DMS 273 (cell line): ENCODE measurements around the gene KNG1.
"Not testable (repeated sequence)": the region's sequence is repeated elsewhere in the genome, so short reads cannot be mapped to it uniquely, and the experiment has no call there.

Experiments used
- DNase-seq: peaks from one replicate; lab custom pipeline; 2025; ENCODE audit not compliant: unreplicated experiment; lab: John Stamatoyannopoulos, UW

Gene KNG1

DNA sequence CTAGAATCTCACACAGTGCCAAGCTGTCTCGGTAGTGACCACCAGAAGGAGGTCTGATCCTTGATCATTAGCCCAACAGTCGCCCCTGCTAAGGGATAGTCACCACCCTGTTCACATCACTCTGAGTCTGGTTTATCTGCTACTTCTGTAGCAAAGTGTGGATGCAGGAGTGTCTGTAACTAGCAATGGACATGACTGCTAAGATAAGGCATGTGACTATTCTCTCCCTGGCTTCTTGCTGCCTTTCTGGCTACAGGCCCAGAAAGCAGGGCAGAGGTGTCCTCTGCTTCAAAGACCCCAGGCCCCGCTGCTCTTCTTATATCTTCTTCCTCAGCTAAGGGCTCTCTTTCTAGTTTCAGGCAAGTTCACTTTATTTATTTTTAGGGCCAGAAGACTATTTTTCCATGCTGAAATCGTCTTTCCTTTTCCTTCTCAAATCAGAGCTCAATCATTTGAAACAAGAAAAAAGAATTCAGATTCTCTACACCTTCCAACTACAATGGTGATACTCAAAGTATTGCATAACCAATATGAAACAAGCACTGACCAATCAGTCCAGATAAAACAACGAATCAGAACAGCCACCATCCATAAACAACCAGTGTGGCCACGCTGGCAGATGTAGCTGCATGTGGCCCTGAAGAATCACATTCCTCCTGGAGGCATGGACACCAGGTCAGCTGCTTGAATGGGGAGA lies 8.0 kb upstream of the KNG1 start:
- no peak for DNase-seq

DNA sequence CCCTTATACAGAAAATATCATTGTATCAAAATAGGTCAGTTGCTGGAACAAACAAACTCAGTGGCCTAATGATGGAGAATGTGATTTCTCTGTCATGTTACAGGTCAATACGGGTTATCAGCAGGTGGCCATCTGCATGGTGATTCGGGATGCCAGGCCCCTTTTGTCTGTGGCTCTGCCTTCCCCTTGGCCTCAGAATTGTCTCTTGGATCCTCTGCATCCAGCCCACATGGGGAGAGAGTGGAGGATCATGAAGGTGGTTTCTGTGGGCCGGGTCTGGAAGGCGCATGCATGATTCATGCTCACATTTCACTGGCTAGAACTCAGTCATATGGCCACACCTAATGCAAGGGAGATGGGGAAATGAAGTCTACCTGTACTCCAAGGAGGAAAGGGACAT lies 6.5 kb upstream of the KNG1 start:
- not testable (repeated sequence) for DNase-seq

DNA sequence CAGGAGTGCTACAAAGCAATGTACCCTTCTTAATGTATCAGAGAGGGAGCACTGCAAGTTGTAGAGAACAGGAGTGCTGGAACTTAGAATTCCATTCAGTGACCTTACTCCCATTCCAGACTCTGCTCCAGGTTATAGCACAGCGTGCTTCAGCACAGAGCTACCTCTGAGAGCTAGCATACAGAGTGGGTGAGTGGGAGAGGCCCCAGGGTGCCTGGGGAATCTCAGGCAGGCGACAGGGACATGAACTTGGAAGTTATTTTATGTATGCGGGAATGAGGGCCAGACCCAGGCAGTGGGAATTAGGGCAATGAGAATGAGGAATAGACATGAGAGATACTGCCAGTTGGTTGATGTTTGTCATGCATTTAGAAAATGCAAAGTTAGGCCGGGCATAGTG lies 3.7 kb upstream of the KNG1 start:
- no peak for DNase-seq

DNA sequence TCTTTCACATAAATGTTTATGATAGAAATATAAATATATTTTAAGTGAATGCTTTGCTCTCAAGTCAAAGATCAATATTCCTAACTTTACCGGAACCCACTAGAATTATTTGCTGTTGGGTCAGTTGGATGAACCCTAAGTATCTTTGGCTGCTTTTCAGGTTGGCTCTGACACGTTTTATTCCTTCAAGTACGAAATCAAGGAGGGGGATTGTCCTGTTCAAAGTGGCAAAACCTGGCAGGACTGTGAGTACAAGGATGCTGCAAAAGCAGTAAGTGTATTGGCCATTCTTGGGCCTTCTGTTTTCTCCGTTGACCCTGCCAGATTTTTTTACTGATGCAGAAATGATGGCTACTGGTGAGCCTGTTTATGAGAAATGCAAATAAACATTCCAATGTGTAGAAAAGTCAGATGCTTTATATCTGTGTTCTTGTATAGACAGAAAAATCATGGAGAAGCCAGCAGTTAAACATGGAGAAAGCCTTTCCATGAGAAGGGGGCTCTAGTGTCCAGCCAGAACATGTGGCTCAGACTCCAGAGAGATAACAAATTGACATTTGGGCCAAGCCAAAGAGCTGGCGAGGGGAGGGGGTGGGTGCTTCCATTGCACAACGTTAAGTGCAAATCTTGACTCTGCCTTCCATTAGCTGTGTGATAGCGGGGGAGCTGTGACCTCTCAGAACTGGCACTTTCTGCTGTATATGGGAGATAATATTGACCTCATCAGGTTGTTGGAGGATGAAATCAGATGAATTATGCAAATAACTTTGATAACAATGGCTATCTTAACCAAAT lies 3.0 kb downstream of the KNG1 start:
- no peak for DNase-seq

DNA sequence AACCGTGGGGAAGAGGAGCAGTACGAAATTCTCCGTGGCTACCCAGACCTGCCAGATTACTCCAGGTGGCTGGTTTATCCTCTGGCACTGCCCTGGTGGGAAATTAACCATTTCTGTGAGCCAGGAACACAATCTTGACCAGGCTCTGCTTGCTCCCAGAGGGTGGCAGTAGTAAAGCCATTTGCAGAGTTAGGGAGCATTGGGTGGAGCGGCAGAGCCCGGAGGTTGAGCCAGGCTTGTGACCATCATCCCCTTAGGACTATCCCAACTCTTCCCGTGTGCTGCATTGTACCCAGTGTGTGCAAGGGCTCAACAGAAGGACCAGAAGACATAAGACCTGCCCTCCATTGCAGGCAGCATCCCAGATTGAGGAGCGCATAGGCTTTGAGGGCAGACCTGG lies 5.3 kb downstream of the KNG1 start:
- peak; percentile 31 for DNase-seq

DNA sequence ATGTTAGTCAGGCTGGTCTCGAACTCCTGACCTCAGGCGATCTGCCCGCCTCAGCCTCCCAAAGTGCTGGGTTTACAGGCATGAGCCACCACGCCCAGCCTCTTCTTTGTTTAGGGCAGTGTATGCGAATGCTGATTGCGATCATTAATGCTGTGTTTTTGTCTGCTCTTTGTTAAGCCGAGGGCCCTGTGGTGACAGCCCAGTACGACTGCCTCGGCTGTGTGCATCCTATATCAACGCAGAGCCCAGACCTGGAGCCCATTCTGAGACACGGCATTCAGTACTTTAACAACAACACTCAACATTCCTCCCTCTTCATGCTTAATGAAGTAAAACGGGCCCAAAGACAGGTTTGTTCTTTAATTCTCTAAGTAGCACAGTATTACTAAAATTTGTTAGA lies 7.8 kb downstream of the KNG1 start:
- no peak for DNase-seq

DNA sequence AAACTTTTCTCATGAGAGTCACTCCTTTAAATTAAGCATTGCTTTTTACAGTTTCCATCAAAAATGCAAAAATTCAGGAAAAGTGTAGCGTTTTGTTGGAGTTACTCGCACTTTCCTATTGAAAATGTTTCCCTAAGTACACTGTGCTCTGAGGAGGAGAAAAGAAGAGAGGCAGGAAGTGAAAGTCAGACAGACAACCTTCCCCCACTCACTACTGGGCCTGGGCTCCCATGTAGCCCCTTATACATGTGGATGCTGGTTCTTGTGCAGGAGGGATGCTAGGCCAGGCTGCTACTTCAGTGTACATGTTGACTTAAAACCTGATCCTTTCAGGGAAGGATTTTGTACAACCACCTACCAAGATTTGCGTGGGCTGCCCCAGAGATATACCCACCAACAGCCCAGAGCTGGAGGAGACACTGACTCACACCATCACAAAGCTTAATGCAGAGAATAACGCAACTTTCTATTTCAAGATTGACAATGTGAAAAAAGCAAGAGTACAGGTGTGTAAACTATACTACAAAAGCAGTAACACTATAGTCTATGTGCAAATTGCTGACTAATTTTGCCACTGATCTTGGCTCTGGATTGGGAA lies 15.1 kb downstream of the KNG1 start:
- no peak for DNase-seq

DNA sequence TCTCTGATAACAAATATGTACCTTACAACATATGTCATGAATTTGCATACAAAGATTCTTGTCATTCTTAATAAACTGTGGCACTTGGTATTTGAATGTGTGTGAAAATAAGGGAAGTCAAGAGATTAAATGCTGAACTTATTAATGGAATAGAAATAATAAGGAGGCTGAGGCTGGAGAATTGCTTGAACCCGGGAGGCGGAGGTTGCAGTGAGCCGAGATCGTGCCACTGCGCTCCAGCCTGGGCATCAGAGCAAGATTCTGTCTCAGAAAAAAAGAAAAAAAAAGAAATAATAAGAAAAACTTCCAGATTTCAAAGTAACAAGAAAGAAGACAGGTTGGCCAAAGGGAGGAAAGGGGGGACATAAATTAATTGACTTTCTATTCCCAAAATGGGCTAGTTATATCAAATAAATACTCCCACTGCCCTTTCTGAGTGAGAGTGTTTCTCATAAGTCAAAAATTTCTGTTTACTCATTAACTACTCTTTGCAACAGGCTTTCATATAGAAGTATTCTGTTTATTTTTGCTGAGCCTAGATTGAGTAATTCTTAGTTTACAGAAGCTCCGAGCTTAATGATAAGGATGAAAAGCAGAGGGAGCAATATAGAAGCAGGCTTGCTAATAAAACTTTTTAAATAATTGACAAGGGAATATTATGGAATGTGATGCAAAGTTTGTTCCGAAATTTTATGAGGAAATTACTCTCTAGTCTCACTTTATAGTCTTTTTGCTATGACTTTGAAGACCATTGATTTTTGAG lies 25.6 kb downstream of the KNG1 start:
- no peak for DNase-seq

DNA sequence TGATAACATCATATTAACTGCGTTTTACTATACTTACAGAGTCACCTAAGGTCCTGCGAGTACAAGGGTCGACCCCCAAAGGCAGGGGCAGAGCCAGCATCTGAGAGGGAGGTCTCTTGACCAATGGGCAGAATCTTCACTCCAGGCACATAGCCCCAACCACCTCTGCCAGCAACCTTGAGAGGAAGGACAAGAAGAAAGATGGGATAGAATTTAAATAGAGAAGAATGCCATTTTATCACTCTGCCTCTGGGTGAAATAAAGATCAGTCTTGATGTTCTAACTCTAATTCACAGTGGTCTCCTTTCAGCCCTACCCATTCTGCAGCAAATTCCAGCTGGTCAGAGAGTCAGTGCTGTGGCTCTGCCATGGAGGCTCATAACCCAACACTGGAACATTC lies 26.5 kb downstream of the KNG1 start:
- no peak for DNase-seq

DNA sequence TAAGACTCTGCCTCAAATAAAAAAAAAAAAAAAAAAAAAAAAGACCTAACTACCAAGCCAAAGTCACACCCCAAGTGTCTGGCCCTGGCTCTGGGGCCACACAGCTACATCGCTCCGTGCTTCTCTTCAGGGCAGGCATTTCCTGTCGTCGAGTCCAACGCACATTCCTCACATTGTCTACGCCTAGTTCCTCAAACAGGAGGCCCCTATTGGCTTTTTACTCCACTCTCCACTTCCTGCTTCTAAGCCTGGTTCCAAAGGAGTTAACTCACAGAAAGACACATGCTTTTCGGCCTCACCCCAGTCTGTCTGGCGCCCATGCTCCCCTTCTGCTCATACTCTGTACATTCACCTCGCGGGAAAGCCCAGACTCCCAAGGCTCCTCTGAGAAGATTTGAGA lies 28.8 kb downstream of the KNG1 start:
- DNase-seq, result no peak

DNA sequence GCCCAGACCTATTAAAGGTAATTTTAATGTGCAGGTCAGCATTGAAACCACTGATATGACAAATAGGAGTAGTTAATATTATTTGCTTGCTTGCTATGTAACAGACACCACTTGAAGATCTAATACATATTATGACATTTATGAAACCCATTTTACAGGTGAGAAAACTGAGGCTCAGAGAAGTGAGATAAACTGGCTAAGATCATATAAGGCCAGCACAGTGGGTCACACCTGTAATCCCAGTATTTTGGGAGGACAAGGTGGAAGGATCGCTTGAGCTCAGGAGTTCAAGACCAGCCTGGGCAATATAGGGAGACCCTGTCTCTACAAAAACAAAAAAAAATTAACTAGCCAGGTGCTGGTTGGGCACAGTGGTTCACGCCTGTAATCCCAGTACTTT lies 33.2 kb downstream of the KNG1 start:
- no peak for DNase-seq

DNA sequence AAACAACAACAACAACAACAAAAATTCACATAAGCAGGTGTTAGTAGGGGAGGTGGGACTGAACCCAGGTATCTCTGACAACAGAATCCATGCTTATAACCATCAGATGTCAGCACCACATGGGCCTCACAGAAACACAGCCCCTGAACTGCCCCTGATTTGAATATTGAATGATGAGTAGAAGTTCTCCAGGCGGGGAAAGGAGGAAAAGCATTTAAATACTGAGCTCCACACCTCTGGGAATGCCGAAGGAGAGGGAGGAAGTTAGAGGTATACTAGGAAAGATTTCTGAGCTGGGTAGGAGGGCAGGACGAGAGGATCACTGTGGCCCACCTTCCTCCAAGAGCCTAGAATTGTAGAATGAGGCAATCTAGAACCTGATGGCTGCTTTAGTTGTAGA lies 34.3 kb downstream of the KNG1 start:
- peak; percentile 17 for DNase-seq

DNA sequence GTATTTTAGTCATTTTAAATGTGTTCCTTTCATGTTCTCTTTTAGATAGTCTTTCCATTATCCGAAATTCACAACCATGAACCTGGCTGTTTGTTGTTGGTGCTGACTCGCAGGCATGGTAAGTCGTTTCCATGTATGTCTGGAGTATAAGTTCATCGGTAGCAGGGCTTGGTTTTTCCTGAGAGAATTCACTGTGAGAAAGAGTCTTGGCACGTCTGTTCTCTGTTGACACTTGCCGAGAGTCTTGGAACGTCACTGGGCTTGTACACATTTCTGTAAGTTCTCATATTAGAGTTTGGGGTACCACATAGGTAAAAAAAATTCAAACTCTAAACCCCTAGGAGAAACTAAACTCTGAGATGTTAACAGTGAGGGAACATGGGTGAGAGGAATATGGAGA lies 36.8 kb downstream of the KNG1 start:
- no peak for DNase-seq

DNA sequence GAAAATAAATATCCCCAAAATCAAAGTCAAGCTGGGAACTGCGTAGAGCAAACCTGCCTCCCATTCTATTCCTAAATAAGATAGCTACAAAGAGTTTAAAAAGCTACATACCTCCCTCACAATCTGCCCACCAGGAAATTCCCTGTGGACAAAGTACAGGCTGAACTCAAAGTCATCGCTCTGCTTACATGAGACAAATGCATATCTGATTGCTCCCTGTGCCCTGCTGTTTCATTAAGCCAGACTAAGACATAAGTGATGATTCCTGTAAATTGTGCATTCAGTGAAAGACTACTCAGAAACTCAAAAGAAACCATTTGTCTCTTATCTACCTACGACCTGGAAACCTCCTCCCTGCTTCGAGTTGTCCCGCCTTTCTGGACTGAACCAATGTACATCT lies 37.7 kb downstream of the KNG1 start:
- no peak for DNase-seq

DNA sequence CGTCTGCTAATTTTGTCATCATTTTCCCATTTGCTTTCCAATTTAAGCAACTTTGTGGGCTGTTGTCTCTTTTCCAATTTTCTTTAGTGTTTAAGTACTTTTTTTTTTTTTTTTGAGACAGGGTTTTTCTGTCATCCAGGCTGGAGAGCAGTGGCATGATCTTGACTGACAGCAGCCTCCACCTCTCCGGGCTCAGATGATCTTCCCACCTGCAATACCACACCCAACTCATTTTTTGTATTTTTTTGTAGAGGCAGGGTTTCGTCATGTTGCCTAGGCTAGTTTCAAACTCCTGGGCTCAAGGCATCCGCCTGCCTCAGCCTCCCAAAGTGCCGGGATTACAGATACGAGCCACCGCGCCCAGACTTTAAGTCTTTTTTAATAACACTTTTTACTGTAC lies 40.1 kb downstream of the KNG1 start:
- no peak for DNase-seq

DNA sequence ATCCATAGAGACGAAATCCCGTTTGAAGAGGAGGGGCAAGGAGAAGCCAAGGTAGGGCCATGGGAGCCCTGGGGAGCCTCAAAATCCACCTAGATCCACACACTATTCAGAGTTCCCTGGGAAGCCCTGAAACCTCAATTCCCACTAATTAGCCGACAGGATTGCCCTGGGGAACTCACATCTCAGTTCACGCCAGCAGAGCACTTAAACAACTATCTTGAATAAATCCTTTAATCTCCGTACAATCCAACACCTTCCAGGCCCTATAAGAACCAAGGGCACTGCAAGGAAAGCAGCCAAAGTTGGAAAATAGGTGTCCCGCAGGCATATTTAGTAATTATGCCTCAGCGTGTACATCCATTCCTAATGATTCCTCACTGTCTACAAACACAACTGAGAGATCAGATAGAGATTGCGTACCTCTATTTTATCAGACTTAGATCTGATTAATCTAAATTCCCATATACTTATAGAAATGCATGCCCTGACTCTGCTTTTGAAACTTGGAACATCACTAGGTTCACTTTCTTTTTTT lies 40.6 kb downstream of the KNG1 start:
- no peak for DNase-seq

DNA sequence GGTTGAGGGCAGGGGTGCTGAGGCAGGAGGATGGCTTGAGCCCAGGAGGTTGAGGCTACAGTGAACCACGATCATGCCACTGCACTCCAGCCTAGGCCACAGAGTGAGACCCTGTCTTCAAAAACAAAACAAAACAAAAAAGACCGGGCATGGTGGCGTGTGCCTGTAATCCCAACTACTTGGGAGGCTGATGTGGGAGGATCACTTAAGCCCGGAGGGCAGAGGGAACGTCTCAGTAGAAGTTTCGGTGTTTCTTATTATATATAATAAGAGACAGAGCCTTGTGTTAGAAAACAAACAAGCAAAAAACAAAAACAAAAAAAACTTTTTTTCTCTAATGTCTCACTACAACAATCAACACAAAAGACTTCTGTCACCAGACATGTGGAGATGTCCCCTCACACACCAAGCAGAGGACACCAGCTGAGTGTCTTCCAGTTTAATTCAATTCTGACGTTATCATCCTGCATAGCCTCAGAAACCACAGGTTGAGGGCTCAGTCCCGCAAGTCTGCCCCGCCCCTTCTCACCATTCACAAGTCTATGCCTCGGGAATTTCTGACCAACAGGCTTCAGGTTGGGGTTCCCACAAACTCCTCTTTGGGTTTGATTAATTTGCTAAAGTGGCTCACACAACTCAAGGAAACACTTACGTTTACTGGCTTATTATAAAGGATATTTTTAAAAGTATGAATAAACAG lies 42.2 kb downstream of the KNG1 start:
- no peak for DNase-seq

DNA sequence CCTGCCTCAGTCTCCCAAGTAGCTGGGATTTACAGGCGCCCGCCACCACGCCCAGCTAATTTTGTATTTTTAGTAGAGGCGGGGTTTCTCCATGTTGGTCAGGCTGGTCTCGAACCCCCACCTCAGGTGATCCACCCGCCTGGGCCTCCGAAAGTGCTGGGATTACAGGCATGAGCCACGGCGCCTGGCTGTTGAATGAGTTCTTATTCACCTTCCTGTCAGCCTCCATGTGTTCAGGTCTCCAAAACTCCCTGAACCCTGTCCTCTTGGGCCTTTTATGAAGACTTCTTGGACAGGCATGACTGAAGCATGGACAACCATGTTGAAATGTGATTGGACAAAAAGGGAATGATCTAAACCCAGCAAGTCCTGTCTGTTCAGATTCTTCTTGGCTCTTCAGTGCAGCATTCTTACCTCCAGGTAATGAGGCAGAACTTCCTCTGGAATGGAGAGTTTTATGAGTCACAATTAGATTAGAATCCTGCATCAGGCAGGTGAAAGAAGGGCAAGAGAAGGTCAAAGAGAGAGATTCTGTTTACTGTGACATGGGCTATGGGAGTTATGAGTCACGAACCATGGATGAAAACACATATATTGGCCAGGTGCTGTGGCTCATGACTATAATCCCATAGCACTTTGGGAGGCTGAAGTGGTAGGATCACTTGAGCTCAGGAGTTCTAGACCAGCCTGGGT lies 43.1 kb downstream of the KNG1 start:
- no peak for DNase-seq

DNA sequence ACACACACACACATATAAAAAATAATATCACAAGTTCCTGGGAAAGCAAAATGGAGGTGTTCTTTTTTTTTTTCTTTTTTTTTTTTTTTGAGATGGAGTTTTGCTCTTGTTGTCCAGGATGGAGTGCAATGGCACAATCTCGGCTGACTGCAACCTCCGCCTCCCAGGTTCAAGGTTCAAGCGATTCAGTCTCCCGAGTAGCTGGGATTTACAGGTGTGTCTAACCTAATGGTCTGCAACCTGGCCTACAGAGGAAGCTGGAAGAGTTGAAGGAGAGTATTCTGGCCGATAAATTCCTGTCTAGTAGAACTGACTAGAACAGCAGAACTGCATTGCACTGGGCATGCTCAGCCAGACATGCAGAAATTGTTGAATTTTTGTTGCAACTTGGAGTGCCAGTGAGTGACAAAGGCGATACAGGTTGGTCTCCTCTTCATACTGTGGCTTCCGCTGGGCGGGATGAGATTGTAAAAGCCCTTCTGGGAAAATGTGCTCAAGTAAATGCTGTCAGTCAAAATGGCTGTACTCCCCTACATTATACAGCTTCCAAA lies 43.8 kb downstream of the KNG1 start:
- no peak for DNase-seq

DNA sequence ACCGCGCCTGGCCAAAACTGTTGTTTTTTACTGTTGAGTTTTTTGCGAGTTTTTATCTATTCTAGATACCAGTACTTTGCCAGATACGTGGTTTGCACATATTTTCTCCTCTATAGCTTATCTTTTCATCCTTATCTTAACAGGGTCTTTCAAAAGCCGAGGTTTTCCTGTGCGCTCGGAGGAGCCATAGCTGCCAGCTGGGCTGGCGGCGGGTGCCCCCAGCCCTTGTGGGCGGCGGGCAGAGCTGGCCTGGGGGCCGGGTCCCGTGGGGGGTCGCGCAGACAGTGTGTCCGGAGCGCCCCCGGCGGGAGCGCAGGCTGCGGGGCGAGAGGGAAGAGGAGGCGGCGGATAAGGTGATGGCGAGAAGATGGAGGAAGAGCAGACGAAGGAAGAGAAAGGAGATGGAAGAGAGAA lies 55.1 kb downstream of the KNG1 start:
- no peak for DNase-seq
